Posterior vena cava (tissue), 2 donors: ENCODE results near the gene CACNA2D1. TPM values are rescaled to one million over a fixed set of nuclear protein-coding genes. Genes with fewer than 3 reads are reported as not detected.

Source experiments
- DNase-seq: peaks from one replicate; pipeline ENCODE4 v3.0.0-alpha.2; 2020; ENCODE audit warnings: low spot score
- intact Hi-C, 2 donors: fragments of 100-400 bp; cut with DNase I; formaldehyde crosslinking; loops; one replicate each; pipeline versions ENCODE4 v1.14.1 to v1.14.2; 2022 to 2023
- total RNA-seq, 2 donors: library from RNA; stranded (reverse); fragmentation: NEBNext Ultra II Directional; extraction: Animal tissue kit (Norgen Biotek cat#: 25700); gene quantifications; one replicate each; pipeline ENCODE4 v1.2.1, GENCODE V29; 2021
- donor health status: DM: yes; HTN: yes; CAD: no.
- donor health status: DM: yes; HTN: yes; CAD: no.

The CACNA2D1 gene
- total RNA-seq, 2 donors from 2014 or later = 34.3 to 39.1 TPM

GRCh38 chr7:82105463-82105862, 338.1 kb downstream of the CACNA2D1 start:
- DNase-seq = no peak
- intact Hi-C loops = no loop called here

- DNase-seq = no peak
- intact Hi-C loops = no loop called here
These were observed 345.2 kb downstream of the CACNA2D1 start for GRCh38 chr7:82098414-82098813.

GRCh38 chr7:82091126-82091684, 352.4 kb downstream of the CACNA2D1 start:
- DNase-seq = no peak
- intact Hi-C loops = no loop called here

- no peak for DNase-seq
- intact Hi-C loops = no loop called here
These were observed 356.5 kb downstream of the CACNA2D1 start for GRCh38 chr7:82087099-82087498.

GRCh38 chr7:82085116-82085515, 358.5 kb downstream of the CACNA2D1 start:
- intact Hi-C loops = no loop called here
- DNase-seq = no peak

- no peak for DNase-seq
- intact Hi-C loops = no loop called here
These were observed 361.8 kb downstream of the CACNA2D1 start for GRCh38 chr7:82081644-82082224.

- DNase-seq = no peak
- intact Hi-C loops = no loop called here
These were observed 363.2 kb downstream of the CACNA2D1 start for GRCh38 chr7:82080254-82080927.

- no peak for DNase-seq
- intact Hi-C loops = no loop called here
These were observed 364.1 kb downstream of the CACNA2D1 start for GRCh38 chr7:82079527-82079926.

GRCh38 chr7:82078807-82079206, 364.8 kb downstream of the CACNA2D1 start:
- no peak for DNase-seq
- intact Hi-C loops = no loop called here

GRCh38 chr7:82071468-82071867, 372.1 kb downstream of the CACNA2D1 start:
- DNase-seq = no peak
- intact Hi-C loops = no loop called here

GRCh38 chr7:82067628-82068264, 375.8 kb downstream of the CACNA2D1 start:
- no peak for DNase-seq
- intact Hi-C loops = no loop called here

GRCh38 chr7:82057476-82057875, 386.1 kb downstream of the CACNA2D1 start:
- no peak for DNase-seq
- intact Hi-C loops = no loop called here

GRCh38 chr7:82056282-82056681, 387.3 kb downstream of the CACNA2D1 start:
- DNase-seq = no peak
- intact Hi-C loops = no loop called here

- DNase-seq = no peak
- intact Hi-C loops = no loop called here
These were observed 389.0 kb downstream of the CACNA2D1 start for GRCh38 chr7:82054544-82054943.

- no peak for DNase-seq
- intact Hi-C loops = no loop called here
These were observed 390.0 kb downstream of the CACNA2D1 start for GRCh38 chr7:82053453-82054032.

- intact Hi-C loops = no loop called here
- DNase-seq = no peak
These were observed 392.0 kb downstream of the CACNA2D1 start for GRCh38 chr7:82051601-82052000.

GRCh38 chr7:82050792-82051191, 392.8 kb downstream of the CACNA2D1 start:
- intact Hi-C loops = no loop called here
- no peak for DNase-seq

- no peak for DNase-seq
- intact Hi-C loops = loop anchor here in 1 of 2 donors (10.0 kb wide), 1 partner anchor 525 kb away; no protein-coding TSS in a partner anchor
These were observed 393.6 kb downstream of the CACNA2D1 start for GRCh38 chr7:82049891-82050533.

- intact Hi-C loops = loop anchor here in 1 of 2 donors (10.0 kb wide), 1 partner anchor 525 kb away; no protein-coding TSS in a partner anchor
- no peak for DNase-seq
These were observed 394.1 kb downstream of the CACNA2D1 start for GRCh38 chr7:82049442-82049841.
